Measurements from ENCODE around the gene ANKRD31.

DNA sequence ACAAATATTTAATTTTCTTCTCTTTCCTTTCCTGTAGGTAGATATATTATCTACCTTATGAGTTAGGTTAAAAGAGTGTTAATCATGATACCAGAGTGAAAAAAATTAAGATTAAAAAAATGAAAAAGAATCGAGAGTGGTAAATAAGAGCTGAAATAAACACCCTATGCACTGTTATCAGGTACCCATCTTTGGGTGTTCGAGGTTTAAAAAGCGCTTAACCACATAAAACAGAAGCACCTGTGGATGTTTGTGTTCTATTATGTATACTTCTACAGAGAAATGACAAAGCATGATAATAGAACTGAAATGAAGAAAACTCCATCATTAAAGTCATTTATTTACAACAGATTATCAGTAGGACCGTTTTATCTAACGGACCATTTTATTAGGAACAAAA lies 158.7 kb downstream of the ANKRD31 start:
- TF ChIP-seq, protein P1, sequence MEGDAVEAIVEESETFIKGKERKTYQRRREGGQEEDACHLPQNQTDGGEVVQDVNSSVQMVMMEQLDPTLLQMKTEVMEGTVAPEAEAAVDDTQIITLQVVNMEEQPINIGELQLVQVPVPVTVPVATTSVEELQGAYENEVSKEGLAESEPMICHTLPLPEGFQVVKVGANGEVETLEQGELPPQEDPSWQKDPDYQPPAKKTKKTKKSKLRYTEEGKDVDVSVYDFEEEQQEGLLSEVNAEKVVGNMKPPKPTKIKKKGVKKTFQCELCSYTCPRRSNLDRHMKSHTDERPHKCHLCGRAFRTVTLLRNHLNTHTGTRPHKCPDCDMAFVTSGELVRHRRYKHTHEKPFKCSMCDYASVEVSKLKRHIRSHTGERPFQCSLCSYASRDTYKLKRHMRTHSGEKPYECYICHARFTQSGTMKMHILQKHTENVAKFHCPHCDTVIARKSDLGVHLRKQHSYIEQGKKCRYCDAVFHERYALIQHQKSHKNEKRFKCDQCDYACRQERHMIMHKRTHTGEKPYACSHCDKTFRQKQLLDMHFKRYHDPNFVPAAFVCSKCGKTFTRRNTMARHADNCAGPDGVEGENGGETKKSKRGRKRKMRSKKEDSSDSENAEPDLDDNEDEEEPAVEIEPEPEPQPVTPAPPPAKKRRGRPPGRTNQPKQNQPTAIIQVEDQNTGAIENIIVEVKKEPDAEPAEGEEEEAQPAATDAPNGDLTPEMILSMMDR (conservative IDR thresholded peaks at IDR 0.05) = no peak
- TF ChIP-seq EZH2 (IDR thresholded peaks at IDR 0.05; ENCODE audit: low read depth) = no peak

All from PC-9 (cell line).